B cell (primary cell): ENCODE data around the gene TCF12. TPM values are rescaled to one million over a fixed set of nuclear protein-coding genes. Genes with fewer than 3 reads are reported as not detected.

Experiments used
- ATAC-seq: fragments of 200-7000 bp; cut with Tn5 transposase; one replicate; pipeline ENCODE4 v1.10.0; 2021; ENCODE audit warnings: low read depth, mild to moderate bottlenecking, moderate number of reproducible peaks, moderate library complexity
- CTCF ChIA-PET: fragments of 350-600 bp; sonication (Branson Sonifier 250); formaldehyde crosslinking; loops from one replicate; lab custom pipeline; 2021; ENCODE audit warnings: antibody characterized with exemption, inconsistent platforms; lab: Charles Lee
- POLR2A ChIA-PET: fragments of 350-600 bp; sonication (Branson Sonifier 250); formaldehyde crosslinking; loops from one replicate; lab custom pipeline; 2021; ENCODE audit warnings: antibody characterized with exemption; lab: Charles Lee
- DNase-seq: peaks from one replicate; pipeline ENCODE4 v3.0.0; 2013
- H2AFZ ChIP-seq: 2 replicates; pipeline ENCODE4 v1.6.1; 2012; ENCODE audit warnings: mild to moderate bottlenecking, low read depth, low read length; ENCODE audit not compliant: insufficient read depth, poor library complexity, severe bottlenecking
- H3K27ac ChIP-seq, 2 donors: 1 replicate in 1 of 2; 2 replicates in 1 of 2; pipeline ENCODE4 v1.5.1; 2012 to 2013; ENCODE audit warnings: low read length in 2 of 2, mild to moderate bottlenecking in 2 of 2, moderate library complexity in 1 of 2
- H3K27me3 ChIP-seq, 4 experiments: fragments of 200-600 bp in 1 of 4; sonication (generic) in 1 of 4; replicated peaks in 1 of 4; 1 replicate in 2 of 4; 2 replicates in 2 of 4; pipeline versions ENCODE4 v1.6.1 to v1.7.0; 2013 to 2016; ENCODE audit warnings: low read length in 3 of 4, mild to moderate bottlenecking in 2 of 4, mixed read lengths in 1 of 4, moderate library complexity in 1 of 4; ENCODE audit not compliant: insufficient read depth in 4 of 4, control insufficient read depth in 3 of 4; ENCODE audit errors: control extremely low read depth in 1 of 4
- H3K36me3 ChIP-seq, 2 experiments: replicated peaks in 1 of 2; 1 replicate in 1 of 2; 2 replicates in 1 of 2; pipeline versions ENCODE4 v1.6.1 to v1.7.1; 2013; ENCODE audit warnings: low read length in 1 of 2; ENCODE audit not compliant: insufficient read depth in 2 of 2, control insufficient read depth in 1 of 2; ENCODE audit errors: control extremely low read depth in 1 of 2, extremely low read depth in 1 of 2
- H3K4me1 ChIP-seq, 2 donors: fragments of 200-600 bp in 1 of 2; sonication (generic) in 1 of 2; 1 replicate in 1 of 2; 2 replicates in 1 of 2; pipeline versions ENCODE4 v1.5.1 to v1.6.1; 2013 to 2017; ENCODE audit warnings: low read length in 2 of 2; ENCODE audit not compliant: control insufficient read depth in 2 of 2, insufficient read depth in 2 of 2
- H3K4me2 ChIP-seq: replicated peaks from 2 replicates; pipeline ENCODE3; 2012; ENCODE audit warnings: mild to moderate bottlenecking, low read depth, low read length; ENCODE audit not compliant: poor library complexity, severe bottlenecking
- H3K4me3 ChIP-seq, 5 experiments: fragments of 200-600 bp in 1 of 5; sonication (generic) in 1 of 5; 1 replicate in 3 of 5; 2 replicates in 2 of 5; pipeline versions ENCODE4 v1.5.1 to v1.7.0; 2011 to 2016; ENCODE audit warnings: low read length in 4 of 5, mild to moderate bottlenecking in 4 of 5, low read depth in 2 of 5, control low read depth in 1 of 5, moderate library complexity in 1 of 5; ENCODE audit not compliant: insufficient read depth in 1 of 5; ENCODE audit errors: control extremely low read depth in 1 of 5, extremely low read depth in 1 of 5
- H3K79me2 ChIP-seq: fragments of 200-600 bp; sonication (generic); one replicate; pipeline ENCODE4 v1.6.0; 2016; ENCODE audit warnings: low read length; ENCODE audit not compliant: control insufficient read depth, insufficient read depth
- H3K9ac ChIP-seq: fragments of 200-600 bp; sonication (generic); 2 replicates; pipeline ENCODE4 v1.6.1; 2017; ENCODE audit warnings: mild to moderate bottlenecking, low read length, moderate library complexity
- H3K9me3 ChIP-seq, 3 donors: one replicate each; pipeline versions ENCODE4 v1.6.1 to v1.7.1; 2013; ENCODE audit warnings: low read length in 2 of 3; ENCODE audit not compliant: control insufficient read depth in 2 of 3, insufficient read depth in 1 of 3; ENCODE audit errors: control extremely low read depth in 1 of 3
- H4K20me1 ChIP-seq: 2 replicates; pipeline ENCODE4 v1.6.0; 2012; ENCODE audit warnings: mild to moderate bottlenecking, low read length; ENCODE audit not compliant: insufficient read depth, control insufficient read depth, poor library complexity, severe bottlenecking
- H3K27ac Mint-ChIP-seq: one replicate; pipeline ENCODE4 v1.8.0; 2021; ENCODE audit warnings: mixed read lengths
- H3K27me3 Mint-ChIP-seq: one replicate; pipeline ENCODE4 v1.8.0; 2021; ENCODE audit warnings: mixed read lengths
- H3K4me1 Mint-ChIP-seq: one replicate; pipeline ENCODE4 v1.8.0; 2021; ENCODE audit warnings: mixed read lengths
- H3K4me3 Mint-ChIP-seq: one replicate; pipeline ENCODE4 v1.8.0; 2021; ENCODE audit warnings: mixed read lengths
- H3K9me3 Mint-ChIP-seq: one replicate; pipeline ENCODE4 v1.8.0; 2022; ENCODE audit warnings: mixed read lengths; ENCODE audit not compliant: insufficient read depth
- EZH2 ChIP-seq: IDR thresholded peaks from 2 replicates; pipeline ENCODE4 v1.6.1; 2012; ENCODE audit warnings: borderline replicate concordance, low read depth, mild to moderate bottlenecking, moderate library complexity, low read length; ENCODE audit not compliant: insufficient read depth, poor library complexity, severe bottlenecking
- WGBS: methylation state at CpG from one replicate; pipeline ENCODE4 v1.1.5; 2013; ENCODE audit warnings: missing lambda C conversion rate; ENCODE audit not compliant: insufficient coverage; 5-methylcytosine and 5-hydroxymethylcytosine counted together
- intact Hi-C: fragments of 100-400 bp; cut with micrococcal nuclease; formaldehyde crosslinking; loops from one replicate; pipeline ENCODE4 v1.10.0; 2022
- polyA plus RNA-seq: library from polyadenylated mRNA; depleted of rRNA; stranded (reverse); fragments of >200 nt; gene quantifications from 2 replicates; pipeline ENCODE4 v1.2.3, GENCODE V29; 2012
- total RNA-seq, 2 donors: library from RNA; stranded (reverse); fragments of 120-200 nt in 1 of 2; gene quantifications; 1 replicate in 1 of 2; 2 replicates in 1 of 2; pipeline versions ENCODE4 v1.2.3 to v1.2.4, GENCODE V29; 2013 to 2022
- TF ChIP-seq, protein P1 (sequence below): fragments of 200-600 bp; IDR thresholded peaks from one replicate; pipeline ENCODE4 v1.8.0; 2022; ENCODE audit warnings: antibody characterized with exemption, mild to moderate bottlenecking

Gene TCF12
- total and polyA plus RNA-seq, 2 donors (not counting 1 experiment from before 2014, with no cell fraction given): 27.1 to 131 TPM

DNA sequence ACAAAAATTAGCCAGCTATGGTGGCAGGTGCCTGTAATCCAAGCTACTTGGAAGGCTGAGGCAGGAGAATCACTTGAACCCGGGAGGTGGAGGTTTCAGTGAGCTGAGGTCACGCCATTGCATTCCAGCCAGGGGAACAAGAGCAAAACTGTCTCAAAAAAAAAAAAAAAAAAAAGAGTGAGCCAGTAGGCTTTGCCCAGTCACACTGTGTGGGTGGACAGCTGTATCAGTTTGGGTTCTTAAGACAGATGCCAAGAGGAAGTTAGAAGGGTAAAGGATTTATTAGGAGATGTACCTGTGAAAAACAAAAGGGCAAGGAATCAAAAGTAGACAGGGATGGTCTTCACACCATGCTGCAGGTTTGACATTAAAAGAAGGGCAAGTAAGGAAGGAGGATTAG, 371.7 kb downstream of the TCF12 start:
- peak overlapping the region; percentile 67 for H3K27ac Mint-ChIP-seq
- H3K27me3 Mint-ChIP-seq: no peaks in the 10 kb centered on the region
- ChIA-PET CTCF (interaction anchor here (1.3 kb wide), 2 partner anchors 13 to 152 kb away, joined by 3 read pairs; no protein-coding TSS in a partner anchor), POLR2A (interaction anchor here (0.8 to 0.9 kb wide), 2 partner anchors 10 to 13 kb away, joined by 3 to 5 read pairs; no protein-coding TSS in a partner anchor)
- Histone ChIP-seq H4K20me1 (no peaks in the 10 kb centered on the region), H3K79me2 (peaks cover 44% of the 10 kb centered on the region), H3K9me3 (no peaks in the 10 kb centered on the region), H2AFZ (no peak overlapping the region), H3K27ac (peak overlapping the region; percentile 95), H3K4me3 (no peak overlapping the region), H3K4me2 (peak overlapping the region; percentile 65), H3K4me1 (peaks cover 57 to 58% of the 10 kb centered on the region in 2 donors), H3K27me3 (no peaks in the 10 kb centered on the region), H3K9ac (no peak overlapping the region), H3K36me3 (peaks cover 0 to 9% of the 10 kb centered on the region in 2 experiments)
- TF ChIP-seq, protein P1, sequence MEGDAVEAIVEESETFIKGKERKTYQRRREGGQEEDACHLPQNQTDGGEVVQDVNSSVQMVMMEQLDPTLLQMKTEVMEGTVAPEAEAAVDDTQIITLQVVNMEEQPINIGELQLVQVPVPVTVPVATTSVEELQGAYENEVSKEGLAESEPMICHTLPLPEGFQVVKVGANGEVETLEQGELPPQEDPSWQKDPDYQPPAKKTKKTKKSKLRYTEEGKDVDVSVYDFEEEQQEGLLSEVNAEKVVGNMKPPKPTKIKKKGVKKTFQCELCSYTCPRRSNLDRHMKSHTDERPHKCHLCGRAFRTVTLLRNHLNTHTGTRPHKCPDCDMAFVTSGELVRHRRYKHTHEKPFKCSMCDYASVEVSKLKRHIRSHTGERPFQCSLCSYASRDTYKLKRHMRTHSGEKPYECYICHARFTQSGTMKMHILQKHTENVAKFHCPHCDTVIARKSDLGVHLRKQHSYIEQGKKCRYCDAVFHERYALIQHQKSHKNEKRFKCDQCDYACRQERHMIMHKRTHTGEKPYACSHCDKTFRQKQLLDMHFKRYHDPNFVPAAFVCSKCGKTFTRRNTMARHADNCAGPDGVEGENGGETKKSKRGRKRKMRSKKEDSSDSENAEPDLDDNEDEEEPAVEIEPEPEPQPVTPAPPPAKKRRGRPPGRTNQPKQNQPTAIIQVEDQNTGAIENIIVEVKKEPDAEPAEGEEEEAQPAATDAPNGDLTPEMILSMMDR: no peak
- TF ChIP-seq EZH2: no peak
- peaks cover 62% of the 10 kb centered on the region for H3K4me1 Mint-ChIP-seq
- DNase-seq (no peak), ATAC-seq (no peak)
- H3K4me3 Mint-ChIP-seq: peak overlapping the region; percentile 31
- intact Hi-C loops: no loop called here
- H3K9me3 Mint-ChIP-seq: no peaks in the 10 kb centered on the region
- WGBS: no CpG with 5 or more reads among the region's 2 CpGs

DNA sequence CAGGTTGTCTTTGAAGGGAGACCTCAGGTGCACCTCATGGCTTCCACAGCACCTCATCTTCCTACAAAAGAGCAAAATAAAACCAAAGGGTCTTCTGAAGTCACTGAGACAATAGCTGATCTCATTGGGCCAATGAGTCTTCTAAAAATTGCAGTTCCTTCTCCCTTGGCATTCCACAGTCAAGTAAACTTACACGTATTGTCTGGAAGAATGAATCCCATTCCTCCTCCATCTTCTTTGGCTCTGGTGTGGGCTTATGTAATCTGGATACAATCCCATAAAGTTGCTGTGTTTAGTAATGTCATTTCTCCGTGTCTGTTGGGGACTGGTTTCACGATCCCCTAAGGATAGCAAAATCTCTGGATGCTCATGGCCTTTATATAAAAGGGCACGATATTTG, 372.4 kb downstream of the TCF12 start:
- Histone ChIP-seq H2AFZ (no peak overlapping the region), H3K4me1 (peaks cover 51% of the 10 kb centered on the region in 2 donors), H3K27ac (no peak overlapping the region), H3K4me2 (no peak overlapping the region), H3K79me2 (peaks cover 50% of the 10 kb centered on the region), H3K9me3 (no peaks in the 10 kb centered on the region), H3K27me3 (no peaks in the 10 kb centered on the region), H4K20me1 (no peaks in the 10 kb centered on the region), H3K36me3 (peaks cover 0 to 9% of the 10 kb centered on the region in 2 experiments), H3K9ac (no peak overlapping the region), H3K4me3 (no peak overlapping the region)
- no peaks in the 10 kb centered on the region for H3K27me3 Mint-ChIP-seq
- no CpG with 5 or more reads among the region's 4 CpGs for WGBS
- no peak overlapping the region for H3K4me3 Mint-ChIP-seq
- peaks cover 59% of the 10 kb centered on the region for H3K4me1 Mint-ChIP-seq
- intact Hi-C loops: no loop called here
- CTCF ChIA-PET: interaction anchor here (1.0 to 1.3 kb wide), 2 partner anchors 12 to 16 kb away, joined by 3 to 4 read pairs; no protein-coding TSS in a partner anchor
- peak overlapping the region; percentile 67 for H3K27ac Mint-ChIP-seq
- TF ChIP-seq, protein P1: no peak
- TF ChIP-seq EZH2: no peak
- POLR2A ChIA-PET: no interaction called here
- DNase-seq (no peak), ATAC-seq (no peak)
- H3K9me3 Mint-ChIP-seq: no peaks in the 10 kb centered on the region
